CD4-positive, alpha-beta T cell treated with Interleukin-4 for 1 hour (primary cell): ENCODE measurements around the gene DCTPP1.
"Not testable (repeated sequence)": the region's sequence is repeated elsewhere in the genome, so short reads cannot be mapped to it uniquely, and the experiment has no call there.

Source experiments
- DNase-seq, 2 donors: peaks; one replicate each; pipeline ENCODE4 v3.0.0-alpha.2; 2020 to 2022

DCTPP1 gene

GRCh38 chr16:30409125-30410060, 20.4 kb downstream of the DCTPP1 start:
- DNase-seq: peak; percentile 91 to 93

- DNase-seq: no peak
These were observed 21.9 kb downstream of the DCTPP1 start for GRCh38 chr16:30407804-30408534.

GRCh38 chr16:30407102-30407803, 22.6 kb downstream of the DCTPP1 start, which contains the start of gene ZNF771:
ZNF771 (plus strand) TSS chr16:30407606; CDS start chr16:30408054, 448 bp downstream.
- peak; percentile 87 to 90 for DNase-seq

GRCh38 chr16:30406795-30407101, 23.1 kb downstream of the DCTPP1 start:
- no peak for DNase-seq

- DNase-seq: no peak
These were observed 27.9 kb downstream of the DCTPP1 start for GRCh38 chr16:30401768-30402425.

DNA sequence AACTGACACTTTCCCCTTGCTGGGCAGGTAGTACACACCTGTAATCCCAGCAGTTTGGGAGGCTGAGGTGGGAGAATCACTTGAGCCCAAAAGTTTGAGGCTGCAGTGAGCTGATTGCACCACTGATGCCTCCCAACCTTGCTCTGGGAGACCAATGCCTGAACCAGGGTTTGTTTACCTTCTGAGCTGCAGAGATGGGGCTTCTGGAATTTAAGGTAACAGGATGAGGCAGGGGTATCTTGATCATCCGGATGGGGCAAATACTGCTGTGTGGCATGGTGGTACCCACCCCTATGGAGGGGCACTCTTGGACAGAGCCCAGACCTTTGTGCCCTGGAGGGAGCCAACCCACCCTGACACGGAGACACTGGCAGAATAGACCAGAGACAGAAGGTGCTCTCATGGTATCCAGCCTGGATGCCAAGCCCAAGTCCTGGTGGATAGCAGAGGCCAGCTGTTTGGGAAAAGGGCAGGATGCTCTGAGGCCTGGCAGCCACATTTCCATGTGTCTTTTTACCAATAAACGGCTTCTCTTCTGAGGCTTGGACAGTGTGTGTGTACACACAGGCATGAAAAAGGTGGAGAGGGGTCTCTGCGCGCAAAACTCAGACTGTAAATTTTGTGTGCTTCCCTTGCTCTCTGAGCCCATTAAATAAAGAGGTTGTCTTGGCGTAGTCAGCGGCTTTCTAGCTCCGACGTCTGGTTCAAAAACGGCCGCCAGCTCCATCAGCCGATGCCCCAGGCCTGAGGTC, 30.2 kb downstream of the DCTPP1 start:
- DNase-seq: no peak

DNA sequence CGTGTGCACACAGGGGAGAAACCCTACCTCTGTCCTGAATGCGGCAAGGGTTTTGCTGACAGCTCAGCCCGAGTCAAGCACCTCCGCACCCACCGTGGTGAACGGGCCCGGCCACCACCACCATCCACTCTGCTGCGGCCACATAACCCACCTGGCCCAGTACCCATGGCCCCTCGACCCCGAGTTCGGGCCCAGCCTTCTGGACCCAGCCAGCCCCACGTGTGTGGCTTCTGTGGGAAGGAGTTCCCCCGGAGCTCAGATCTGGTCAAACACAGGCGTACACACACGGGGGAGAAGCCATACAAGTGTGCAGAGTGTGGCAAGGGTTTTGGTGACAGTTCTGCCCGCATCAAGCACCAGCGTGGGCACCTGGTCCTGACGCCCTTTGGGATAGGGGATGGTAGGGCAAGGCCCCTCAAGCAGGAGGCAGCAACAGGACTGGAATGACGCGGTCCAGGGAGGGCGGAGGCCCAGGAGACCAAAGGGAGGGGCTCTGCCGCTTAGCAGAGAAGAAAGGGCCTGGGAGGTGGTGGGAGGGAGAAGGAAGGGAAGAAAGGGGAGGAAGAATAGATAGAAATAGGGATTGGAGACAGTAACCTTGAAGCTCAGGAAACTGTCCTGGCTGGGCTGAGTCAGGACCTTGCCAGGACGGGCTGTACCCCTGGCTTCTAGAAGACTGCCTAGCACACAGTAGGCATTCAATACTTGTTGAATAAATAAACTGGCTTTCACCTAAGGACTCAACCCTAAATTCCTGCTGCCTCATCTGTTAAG, 31.0 kb downstream of the DCTPP1 start:
- DNase-seq: no peak

- no peak for DNase-seq
These were observed 31.8 kb downstream of the DCTPP1 start for GRCh38 chr16:30397776-30398660.

- DNase-seq: no peak
These were observed 32.8 kb downstream of the DCTPP1 start for GRCh38 chr16:30397056-30397455.

- DNase-seq: not testable (repeated sequence)
These were observed 33.2 kb downstream of the DCTPP1 start for GRCh38 chr16:30396627-30397026.

DNA sequence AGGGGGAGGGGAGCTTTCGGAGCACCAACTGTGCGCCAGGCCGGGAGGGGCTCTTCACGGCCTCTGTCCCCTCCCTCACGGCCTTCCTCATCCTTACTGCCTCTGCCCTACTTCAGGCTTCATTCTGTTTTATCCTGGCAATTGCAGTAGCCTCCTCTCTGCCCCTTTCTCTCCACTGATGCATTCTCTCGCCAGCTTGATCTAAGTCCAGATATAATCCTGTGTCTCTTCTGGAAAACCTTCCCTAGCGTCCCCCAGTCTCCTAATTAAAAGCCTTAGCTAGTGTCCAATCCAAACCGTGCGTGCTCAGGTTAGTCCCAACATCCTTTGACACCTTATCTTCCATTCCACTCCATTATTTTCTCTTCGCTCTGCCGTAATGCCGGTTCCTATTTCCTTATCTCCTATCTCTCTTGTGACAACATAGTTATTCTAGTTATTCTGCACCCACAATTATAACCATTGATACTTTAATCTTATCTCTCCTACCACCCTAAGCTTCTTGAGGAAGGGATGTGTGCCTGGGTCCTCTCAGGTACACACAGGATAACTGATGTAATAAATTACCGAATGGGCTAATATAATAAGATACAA, 33.7 kb downstream of the DCTPP1 start:
- no peak for DNase-seq

DNA sequence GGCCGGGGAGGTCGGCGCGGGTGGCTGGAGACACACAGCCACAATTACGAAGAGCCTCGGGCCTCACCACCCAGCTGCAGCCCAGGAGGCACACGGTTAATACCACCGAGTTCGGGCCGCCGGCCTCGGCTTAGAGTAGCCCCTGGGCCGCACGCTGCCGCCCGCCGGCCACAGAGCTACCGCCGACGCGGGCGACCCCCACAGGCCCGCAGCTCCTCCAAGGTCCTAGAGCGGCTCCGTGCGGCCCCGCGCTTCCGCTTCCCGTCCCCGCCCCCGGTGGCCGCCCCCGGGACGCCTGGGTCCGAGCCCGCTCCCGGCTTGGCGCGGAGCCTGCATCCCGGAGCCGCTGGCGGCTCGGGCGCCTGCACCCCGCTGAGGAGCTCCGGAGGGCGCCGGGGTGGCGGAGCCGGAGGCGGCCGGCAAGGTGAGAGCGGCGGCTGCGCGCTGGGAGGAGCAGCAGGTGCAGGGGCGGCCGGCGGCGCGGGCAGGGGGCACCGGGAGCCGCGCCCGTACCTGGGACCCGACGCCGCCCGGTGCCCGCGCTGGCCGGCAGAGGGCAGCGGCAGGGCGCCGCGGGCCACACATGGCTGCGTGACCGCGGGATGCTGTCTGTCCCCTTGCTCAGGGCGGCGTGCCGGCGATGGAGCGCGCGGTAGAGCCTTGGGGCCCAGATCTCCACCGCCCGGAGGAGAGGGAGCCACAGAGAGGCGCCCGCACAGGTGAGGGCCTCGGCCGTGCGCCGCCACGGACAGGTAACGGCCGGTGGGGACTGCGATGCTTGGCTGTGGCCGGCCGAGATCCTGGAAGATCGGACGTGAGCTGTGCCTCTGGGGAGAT, 34.5 kb downstream of the DCTPP1 start, which contains the start of gene ZNF48:
Gene ZNF48 (plus strand): TSS at position 266 of the 837 bp plus-strand sequence. CDS start 375 bp downstream, at position 641.
- DNase-seq: peak; percentile 58 to 70

- DNase-seq: no peak
These were observed 35.2 kb downstream of the DCTPP1 start for GRCh38 chr16:30394592-30395154.

DNA sequence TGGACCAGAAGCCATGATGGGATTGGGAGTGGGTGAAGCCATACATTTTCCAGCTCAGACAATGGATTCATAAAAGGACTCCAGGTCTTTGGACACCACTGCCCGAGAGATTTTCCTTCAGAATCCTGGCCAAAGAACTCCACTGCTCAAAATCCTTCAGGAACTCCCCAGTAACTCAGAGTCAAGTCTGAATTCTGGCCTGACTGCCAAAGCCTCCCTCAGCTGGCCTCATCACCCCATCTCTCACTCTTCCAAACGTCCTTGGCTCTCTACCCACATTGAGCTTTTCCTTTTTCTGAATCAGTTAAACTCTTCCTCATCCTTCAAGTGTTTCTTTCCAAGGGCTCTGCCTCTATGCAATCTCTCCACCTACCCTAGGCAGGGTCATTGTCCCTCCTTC, 46.3 kb downstream of the DCTPP1 start:
- DNase-seq: no peak

- DNase-seq: peak; percentile 75 to 80
These were observed 47.5 kb downstream of the DCTPP1 start, which contains the start of gene SEPTIN1 for GRCh38 chr16:30382111-30382881. SEPTIN1 (minus strand) TSS chr16:30382561; CDS start chr16:30382542, 19 bp downstream.

GRCh38 chr16:30381291-30382041, 48.4 kb downstream of the DCTPP1 start:
- peak; percentile 12 to 44 for DNase-seq
